DOHH2 (cell line): ENCODE measurements around the gene CHN2.

Experiments
- H3F3A ChIP-seq: fragments of 200-600 bp; sonication (generic), shearing (Covaris generic); 2 replicates; pipeline ENCODE4 v1.6.0; 2016; ENCODE audit warnings: antibody characterized with exemption, mild to moderate bottlenecking; ENCODE audit not compliant: control insufficient read depth, insufficient read depth
- H3K27ac ChIP-seq: fragments of 200-600 bp; sonication (generic); 2 replicates; pipeline ENCODE4 v1.5.1; 2014; ENCODE audit warnings: low read depth, mild to moderate bottlenecking, low read length, moderate library complexity
- H3K27me3 ChIP-seq: fragments of 200-600 bp; sonication (generic); 2 replicates; pipeline ENCODE4 v1.6.1; 2014; ENCODE audit warnings: mild to moderate bottlenecking, low read length, mixed read lengths; ENCODE audit not compliant: control insufficient read depth
- H3K36me3 ChIP-seq: fragments of 200-600 bp; sonication (generic); 2 replicates; pipeline ENCODE4 v1.6.1; 2014; ENCODE audit warnings: mild to moderate bottlenecking, low read length, moderate library complexity, mixed read lengths; ENCODE audit not compliant: control insufficient read depth
- H3K4me1 ChIP-seq: fragments of 200-600 bp; sonication (generic); 2 replicates; pipeline ENCODE4 v1.6.1; 2014; ENCODE audit warnings: mild to moderate bottlenecking, low read length, mixed read lengths; ENCODE audit not compliant: control insufficient read depth
- H3K4me2 ChIP-seq: fragments of 200-600 bp; sonication (generic); 2 replicates; pipeline ENCODE4 v1.6.0; 2014; ENCODE audit warnings: mild to moderate bottlenecking, low read length, moderate library complexity
- H3K4me3 ChIP-seq: fragments of 200-600 bp; sonication (generic); 2 replicates; pipeline ENCODE4 v1.5.1; 2014; ENCODE audit warnings: mild to moderate bottlenecking, low read length, mixed read lengths
- H3K79me2 ChIP-seq: fragments of 200-600 bp; sonication (generic); 2 replicates; pipeline ENCODE4 v1.6.1; 2014; ENCODE audit warnings: mild to moderate bottlenecking, low read length, mixed read lengths; ENCODE audit not compliant: control insufficient read depth
- H3K9me2 ChIP-seq: fragments of 200-600 bp; sonication (generic); replicated peaks from 2 replicates; pipeline ENCODE4 v1.6.1; 2014; ENCODE audit warnings: mild to moderate bottlenecking, low read length, mixed read lengths; ENCODE audit not compliant: control insufficient read depth
- H3K9me3 ChIP-seq: fragments of 200-600 bp; sonication (generic); 2 replicates; pipeline ENCODE4 v1.6.1; 2014; ENCODE audit warnings: antibody characterized with exemption, low read length, mixed read lengths; ENCODE audit not compliant: control insufficient read depth, insufficient read depth
- H4K20me1 ChIP-seq: fragments of 200-600 bp; sonication (generic); 2 replicates; pipeline ENCODE4 v1.6.0; 2014; ENCODE audit warnings: low read depth, mild to moderate bottlenecking, antibody characterized with exemption, low read length, moderate library complexity; ENCODE audit not compliant: control insufficient read depth, insufficient read depth
- EZH2phosphoT487 ChIP-seq: fragments of 200-600 bp; sonication (generic); IDR thresholded peaks from 2 replicates; pipeline ENCODE4 v1.6.1; 2017; ENCODE audit warnings: borderline replicate concordance, mild to moderate bottlenecking, antibody characterized with exemption, low read length, moderate library complexity, mixed read lengths
- TF ChIP-seq, protein P1 (sequence below): fragments of 200-600 bp; sonication (generic); IDR thresholded peaks from one replicate; pipeline ENCODE4 v1.5.1; 2014; ENCODE audit warnings: antibody characterized with exemption, mild to moderate bottlenecking, low read depth, low read length; ENCODE audit not compliant: poor library complexity, severe bottlenecking

CHN2 gene

DNA sequence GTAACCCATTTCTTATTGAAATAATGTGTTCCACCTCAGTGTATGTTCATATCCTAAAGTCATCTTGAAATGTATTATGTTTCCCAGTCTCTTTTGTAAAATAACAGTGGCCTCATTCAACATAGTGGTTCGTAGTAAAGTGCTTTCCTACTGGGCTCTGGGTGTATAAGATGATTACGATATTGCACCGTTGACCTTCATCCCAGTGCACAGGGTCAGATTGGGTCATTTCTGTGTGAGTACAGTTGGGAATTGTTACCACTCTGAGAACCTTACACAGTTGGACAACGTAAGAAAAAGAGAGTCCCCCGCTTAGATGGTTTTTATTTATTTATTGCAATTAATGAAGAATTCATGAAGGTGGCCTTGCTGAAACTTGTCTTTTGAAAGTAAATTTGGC is 135.6 kb downstream of the CHN2 start:
- Histone ChIP-seq H3K27ac (no peak overlapping the region), H3K9me3 (no peaks in the 10 kb centered on the region), H3K36me3 (no peaks in the 10 kb centered on the region), H4K20me1 (no peaks in the 10 kb centered on the region), H3K27me3 (no peaks in the 10 kb centered on the region), H3K4me2 (no peak overlapping the region), H3K4me1 (no peaks in the 10 kb centered on the region), H3K9me2 (no peaks in the 10 kb centered on the region), H3K79me2 (no peaks in the 10 kb centered on the region), H3F3A (no peaks in the 10 kb centered on the region), H3K4me3 (no peak overlapping the region)
- no peak for TF ChIP-seq EZH2phosphoT487
- TF ChIP-seq, protein P1, sequence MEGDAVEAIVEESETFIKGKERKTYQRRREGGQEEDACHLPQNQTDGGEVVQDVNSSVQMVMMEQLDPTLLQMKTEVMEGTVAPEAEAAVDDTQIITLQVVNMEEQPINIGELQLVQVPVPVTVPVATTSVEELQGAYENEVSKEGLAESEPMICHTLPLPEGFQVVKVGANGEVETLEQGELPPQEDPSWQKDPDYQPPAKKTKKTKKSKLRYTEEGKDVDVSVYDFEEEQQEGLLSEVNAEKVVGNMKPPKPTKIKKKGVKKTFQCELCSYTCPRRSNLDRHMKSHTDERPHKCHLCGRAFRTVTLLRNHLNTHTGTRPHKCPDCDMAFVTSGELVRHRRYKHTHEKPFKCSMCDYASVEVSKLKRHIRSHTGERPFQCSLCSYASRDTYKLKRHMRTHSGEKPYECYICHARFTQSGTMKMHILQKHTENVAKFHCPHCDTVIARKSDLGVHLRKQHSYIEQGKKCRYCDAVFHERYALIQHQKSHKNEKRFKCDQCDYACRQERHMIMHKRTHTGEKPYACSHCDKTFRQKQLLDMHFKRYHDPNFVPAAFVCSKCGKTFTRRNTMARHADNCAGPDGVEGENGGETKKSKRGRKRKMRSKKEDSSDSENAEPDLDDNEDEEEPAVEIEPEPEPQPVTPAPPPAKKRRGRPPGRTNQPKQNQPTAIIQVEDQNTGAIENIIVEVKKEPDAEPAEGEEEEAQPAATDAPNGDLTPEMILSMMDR = no peak

DNA sequence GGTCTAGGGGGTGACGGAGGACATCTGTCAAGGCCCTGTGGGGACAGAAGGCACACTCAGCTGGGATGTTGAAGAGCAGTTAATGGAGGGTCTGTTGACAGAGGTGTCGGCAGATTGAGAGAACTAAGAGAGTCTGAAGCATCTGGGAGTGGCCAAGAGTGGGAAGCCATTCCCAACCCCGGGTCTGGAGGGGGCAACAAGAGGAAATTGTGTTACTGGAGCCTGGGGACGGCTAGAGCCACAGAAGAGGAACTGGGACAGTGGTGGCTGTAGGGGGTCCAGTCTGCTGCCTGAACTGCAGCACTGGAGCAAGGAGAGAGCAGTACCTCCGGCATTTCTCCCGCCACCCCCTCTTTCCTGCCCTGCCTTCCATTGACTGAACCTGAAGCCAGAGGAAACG is 136.6 kb downstream of the CHN2 start:
- TF ChIP-seq EZH2phosphoT487 = no peak
- TF ChIP-seq, protein P1 = no peak
- Histone ChIP-seq H3K4me3 (no peak overlapping the region), H4K20me1 (no peaks in the 10 kb centered on the region), H3K9me3 (no peaks in the 10 kb centered on the region), H3K79me2 (no peaks in the 10 kb centered on the region), H3K9me2 (no peaks in the 10 kb centered on the region), H3F3A (no peaks in the 10 kb centered on the region), H3K27me3 (no peaks in the 10 kb centered on the region), H3K4me2 (no peak overlapping the region), H3K36me3 (no peaks in the 10 kb centered on the region), H3K4me1 (no peaks in the 10 kb centered on the region), H3K27ac (no peak overlapping the region)

DNA sequence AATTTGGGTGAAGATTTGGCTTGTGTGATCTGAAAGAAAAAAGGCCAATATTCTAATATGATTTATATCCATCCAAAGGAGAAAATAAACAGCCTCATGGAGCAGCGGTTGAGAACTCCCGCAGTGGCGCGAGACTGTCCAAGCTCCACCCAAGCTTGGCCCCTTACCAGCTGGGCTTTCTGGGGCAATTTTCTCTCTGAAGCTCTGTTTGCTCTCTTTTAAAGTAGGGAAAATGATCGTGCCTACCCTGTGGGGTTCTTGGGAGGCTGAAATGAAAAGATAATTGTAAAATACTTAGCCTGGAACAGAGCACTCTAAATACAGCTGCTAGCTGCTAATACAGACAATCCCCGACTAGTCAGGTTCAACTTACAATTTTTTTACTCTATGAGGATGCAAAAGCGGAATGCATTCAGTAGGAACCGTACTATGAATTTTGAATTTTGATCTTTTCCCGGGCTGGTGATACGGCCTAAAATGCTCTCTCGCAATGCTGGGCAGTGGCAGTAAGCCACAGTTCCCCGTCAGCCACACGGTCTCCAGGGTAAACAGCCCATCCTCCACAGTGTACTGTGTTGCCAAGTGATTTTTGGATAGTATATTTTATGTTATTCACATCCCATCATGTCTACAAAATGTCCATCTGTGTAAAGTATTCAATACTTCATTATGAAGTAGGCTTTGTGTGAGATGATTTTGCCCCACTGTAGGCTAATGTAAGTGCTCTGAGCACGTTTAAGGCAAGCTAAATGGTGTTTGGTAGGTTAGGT is 137.7 kb downstream of the CHN2 start:
- Histone ChIP-seq H3K9me2 (no peaks in the 10 kb centered on the region), H3K36me3 (no peaks in the 10 kb centered on the region), H3K79me2 (no peaks in the 10 kb centered on the region), H3K9me3 (no peaks in the 10 kb centered on the region), H3K27me3 (no peaks in the 10 kb centered on the region; the same call in 1 of the 2 replicates), H3K27ac (no peak overlapping the region), H3K4me3 (no peak overlapping the region), H3F3A (no peaks in the 10 kb centered on the region), H3K4me1 (no peaks in the 10 kb centered on the region), H3K4me2 (no peak overlapping the region), H4K20me1 (no peaks in the 10 kb centered on the region)
- TF ChIP-seq, protein P1 = no peak
- TF ChIP-seq EZH2phosphoT487 = no peak
